Measurements from ENCODE around the gene NUP107. TPM values are rescaled to one million over a fixed set of nuclear protein-coding genes. Genes with fewer than 3 reads are reported as not detected.

NUP107 gene
- total RNA-seq, 1 experiment from 2014 or later, result 132 TPM

DNA sequence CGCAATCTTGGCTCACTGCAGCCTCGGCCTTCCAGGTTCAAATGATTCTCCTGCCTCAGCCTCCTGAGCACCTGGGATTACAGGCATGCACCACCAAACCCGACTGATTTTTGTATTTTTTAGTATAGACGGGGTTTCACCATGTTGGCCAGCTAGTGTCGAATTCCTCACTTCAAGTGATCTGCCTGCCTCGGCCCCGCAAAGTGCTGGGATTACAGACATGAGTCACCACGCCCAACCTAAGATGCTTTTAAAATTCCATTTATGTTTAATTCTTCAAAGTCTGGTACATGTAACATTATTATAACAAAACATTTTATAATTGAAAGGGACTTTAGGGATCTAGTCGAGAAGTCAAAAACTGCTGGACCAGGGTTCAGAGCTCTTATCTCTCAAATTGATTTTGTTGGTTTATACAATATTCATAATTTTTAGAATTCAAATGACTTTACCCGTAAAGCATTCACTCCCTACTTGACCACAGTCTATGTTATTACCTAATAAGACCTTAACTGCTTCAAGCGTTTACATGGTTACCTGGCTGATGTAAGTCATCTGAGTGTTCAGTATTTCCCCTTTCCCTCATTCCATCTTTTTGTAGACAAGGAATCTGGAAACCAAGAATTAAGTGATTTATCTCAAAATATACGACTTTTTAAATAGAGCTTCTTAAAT, 47.9 kb upstream of the NUP107 start:
- no peak overlapping the region for H3K27ac Mint-ChIP-seq
- DNase-seq (ENCODE audit: low spot score) (no peak), ATAC-seq (no peak)
- no peak overlapping the region for H3K4me3 Mint-ChIP-seq
- H3K36me3 Mint-ChIP-seq, result no peaks in the 10 kb centered on the region
- ChIA-PET CTCF (no interaction called here), POLR2A (interaction anchor here (0.9 kb wide), 1 partner anchor 10 kb away, joined by 3 read pairs; no protein-coding TSS in a partner anchor)
- H3K9me3 Mint-ChIP-seq, result no peaks in the 10 kb centered on the region
- H3K27me3 Mint-ChIP-seq (ENCODE audit: low read depth), result no peaks in the 10 kb centered on the region
- TF ChIP-seq CREB1 (CRISPR knock-in tag; IDR thresholded peaks at IDR 0.05) (no peak), RORB (CRISPR knock-in tag; IDR thresholded peaks at IDR 0.05) (no peak), SMAD3 (CRISPR knock-in tag; IDR thresholded peaks at IDR 0.05; ENCODE audit: borderline replicate concordance) (no peak), ZNF121 (CRISPR knock-in tag; IDR thresholded peaks at IDR 0.05) (no peak), TP53 (CRISPR knock-in tag; IDR thresholded peaks at IDR 0.05) (no peak), NR3C1 (CRISPR knock-in tag; conservative IDR thresholded peaks at IDR 0.05; ENCODE audit: low read depth) (no peak), NR1H2 (CRISPR knock-in tag; IDR thresholded peaks at IDR 0.05) (no peak), ZNF671 (CRISPR knock-in tag; IDR thresholded peaks at IDR 0.05) (no peak)
- TF ChIP-seq, protein P1, sequence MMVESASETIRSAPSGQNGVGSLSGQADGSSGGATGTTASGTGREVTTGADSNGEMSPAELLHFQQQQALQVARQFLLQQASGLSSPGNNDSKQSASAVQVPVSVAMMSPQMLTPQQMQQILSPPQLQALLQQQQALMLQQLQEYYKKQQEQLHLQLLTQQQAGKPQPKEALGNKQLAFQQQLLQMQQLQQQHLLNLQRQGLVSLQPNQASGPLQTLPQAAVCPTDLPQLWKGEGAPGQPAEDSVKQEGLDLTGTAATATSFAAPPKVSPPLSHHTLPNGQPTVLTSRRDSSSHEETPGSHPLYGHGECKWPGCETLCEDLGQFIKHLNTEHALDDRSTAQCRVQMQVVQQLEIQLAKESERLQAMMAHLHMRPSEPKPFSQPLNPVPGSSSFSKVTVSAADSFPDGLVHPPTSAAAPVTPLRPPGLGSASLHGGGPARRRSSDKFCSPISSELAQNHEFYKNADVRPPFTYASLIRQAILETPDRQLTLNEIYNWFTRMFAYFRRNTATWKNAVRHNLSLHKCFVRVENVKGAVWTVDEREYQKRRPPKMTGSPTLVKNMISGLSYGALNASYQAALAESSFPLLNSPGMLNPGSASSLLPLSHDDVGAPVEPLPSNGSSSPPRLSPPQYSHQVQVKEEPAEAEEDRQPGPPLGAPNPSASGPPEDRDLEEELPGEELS (CRISPR knock-in tag; IDR thresholded peaks at IDR 0.05), result no peak
- TF ChIP-seq, protein P2, sequence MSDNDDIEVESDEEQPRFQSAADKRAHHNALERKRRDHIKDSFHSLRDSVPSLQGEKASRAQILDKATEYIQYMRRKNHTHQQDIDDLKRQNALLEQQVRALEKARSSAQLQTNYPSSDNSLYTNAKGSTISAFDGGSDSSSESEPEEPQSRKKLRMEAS (CRISPR knock-in tag; IDR thresholded peaks at IDR 0.05), result no peak
- H3K4me1 Mint-ChIP-seq, result peaks cover 4% of the 10 kb centered on the region

DNA sequence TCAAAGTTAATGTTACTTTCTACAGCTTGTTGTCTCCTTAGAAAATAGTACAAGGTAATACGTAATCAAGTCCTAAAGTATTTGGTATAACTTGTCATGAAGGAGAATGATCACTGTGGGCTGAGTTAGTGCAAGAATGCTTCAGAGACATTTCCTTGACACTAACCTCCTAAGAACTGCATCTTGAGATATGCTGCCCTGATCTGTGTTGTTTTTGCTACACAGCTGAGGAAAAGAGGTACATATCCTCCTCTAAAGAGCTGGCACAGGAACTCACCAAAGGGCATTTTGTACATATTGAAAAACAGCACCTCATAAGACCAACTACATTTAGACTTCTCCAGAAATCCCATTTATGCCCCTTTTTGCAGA, 47.4 kb upstream of the NUP107 start:
- ATAC-seq, result no peak
- CTCF ChIA-PET, result no interaction called here
- Mint-ChIP-seq H3K36me3 (no peaks in the 10 kb centered on the region), H3K27me3 (ENCODE audit: low read depth) (no peaks in the 10 kb centered on the region), H3K4me3 (no peak overlapping the region), H3K4me1 (peaks cover 4% of the 10 kb centered on the region), H3K27ac (peak overlapping the region; percentile 45; the same call in 1 of the 2 replicates), H3K9me3 (no peaks in the 10 kb centered on the region)
- no peak for DNase-seq (ENCODE audit: low spot score)
- POLR2A ChIA-PET, result interaction anchor here (0.9 kb wide), 1 partner anchor 10 kb away, joined by 3 read pairs; no protein-coding TSS in a partner anchor
- TF ChIP-seq OVOL2 (CRISPR knock-in tag; IDR thresholded peaks at IDR 0.05; ENCODE audit: borderline replicate concordance) (no peak), RELA (CRISPR knock-in tag; IDR thresholded peaks at IDR 0.05; ENCODE audit: borderline replicate concordance) (no peak), ELF4 (CRISPR knock-in tag; IDR thresholded peaks at IDR 0.05; ENCODE audit: low read depth) (no peak), ESRRA (CRISPR knock-in tag; IDR thresholded peaks at IDR 0.05; ENCODE audit: borderline replicate concordance) (no peak), JAZF1 (CRISPR knock-in tag; IDR thresholded peaks at IDR 0.05) (no peak), NFATC4 (CRISPR knock-in tag; IDR thresholded peaks at IDR 0.05) (no peak)
- TF ChIP-seq, protein P3, sequence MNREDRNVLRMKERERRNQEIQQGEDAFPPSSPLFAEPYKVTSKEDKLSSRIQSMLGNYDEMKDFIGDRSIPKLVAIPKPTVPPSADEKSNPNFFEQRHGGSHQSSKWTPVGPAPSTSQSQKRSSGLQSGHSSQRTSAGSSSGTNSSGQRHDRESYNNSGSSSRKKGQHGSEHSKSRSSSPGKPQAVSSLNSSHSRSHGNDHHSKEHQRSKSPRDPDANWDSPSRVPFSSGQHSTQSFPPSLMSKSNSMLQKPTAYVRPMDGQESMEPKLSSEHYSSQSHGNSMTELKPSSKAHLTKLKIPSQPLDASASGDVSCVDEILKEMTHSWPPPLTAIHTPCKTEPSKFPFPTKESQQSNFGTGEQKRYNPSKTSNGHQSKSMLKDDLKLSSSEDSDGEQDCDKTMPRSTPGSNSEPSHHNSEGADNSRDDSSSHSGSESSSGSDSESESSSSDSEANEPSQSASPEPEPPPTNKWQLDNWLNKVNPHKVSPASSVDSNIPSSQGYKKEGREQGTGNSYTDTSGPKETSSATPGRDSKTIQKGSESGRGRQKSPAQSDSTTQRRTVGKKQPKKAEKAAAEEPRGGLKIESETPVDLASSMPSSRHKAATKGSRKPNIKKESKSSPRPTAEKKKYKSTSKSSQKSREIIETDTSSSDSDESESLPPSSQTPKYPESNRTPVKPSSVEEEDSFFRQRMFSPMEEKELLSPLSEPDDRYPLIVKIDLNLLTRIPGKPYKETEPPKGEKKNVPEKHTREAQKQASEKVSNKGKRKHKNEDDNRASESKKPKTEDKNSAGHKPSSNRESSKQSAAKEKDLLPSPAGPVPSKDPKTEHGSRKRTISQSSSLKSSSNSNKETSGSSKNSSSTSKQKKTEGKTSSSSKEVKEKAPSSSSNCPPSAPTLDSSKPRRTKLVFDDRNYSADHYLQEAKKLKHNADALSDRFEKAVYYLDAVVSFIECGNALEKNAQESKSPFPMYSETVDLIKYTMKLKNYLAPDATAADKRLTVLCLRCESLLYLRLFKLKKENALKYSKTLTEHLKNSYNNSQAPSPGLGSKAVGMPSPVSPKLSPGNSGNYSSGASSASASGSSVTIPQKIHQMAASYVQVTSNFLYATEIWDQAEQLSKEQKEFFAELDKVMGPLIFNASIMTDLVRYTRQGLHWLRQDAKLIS (CRISPR knock-in tag; IDR thresholded peaks at IDR 0.05; ENCODE audit: borderline replicate concordance), result no peak
- TF ChIP-seq, protein P4, sequence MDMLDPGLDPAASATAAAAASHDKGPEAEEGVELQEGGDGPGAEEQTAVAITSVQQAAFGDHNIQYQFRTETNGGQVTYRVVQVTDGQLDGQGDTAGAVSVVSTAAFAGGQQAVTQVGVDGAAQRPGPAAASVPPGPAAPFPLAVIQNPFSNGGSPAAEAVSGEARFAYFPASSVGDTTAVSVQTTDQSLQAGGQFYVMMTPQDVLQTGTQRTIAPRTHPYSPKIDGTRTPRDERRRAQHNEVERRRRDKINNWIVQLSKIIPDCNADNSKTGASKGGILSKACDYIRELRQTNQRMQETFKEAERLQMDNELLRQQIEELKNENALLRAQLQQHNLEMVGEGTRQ (CRISPR knock-in tag; IDR thresholded peaks at IDR 0.05), result no peak
- TF ChIP-seq, protein P5, sequence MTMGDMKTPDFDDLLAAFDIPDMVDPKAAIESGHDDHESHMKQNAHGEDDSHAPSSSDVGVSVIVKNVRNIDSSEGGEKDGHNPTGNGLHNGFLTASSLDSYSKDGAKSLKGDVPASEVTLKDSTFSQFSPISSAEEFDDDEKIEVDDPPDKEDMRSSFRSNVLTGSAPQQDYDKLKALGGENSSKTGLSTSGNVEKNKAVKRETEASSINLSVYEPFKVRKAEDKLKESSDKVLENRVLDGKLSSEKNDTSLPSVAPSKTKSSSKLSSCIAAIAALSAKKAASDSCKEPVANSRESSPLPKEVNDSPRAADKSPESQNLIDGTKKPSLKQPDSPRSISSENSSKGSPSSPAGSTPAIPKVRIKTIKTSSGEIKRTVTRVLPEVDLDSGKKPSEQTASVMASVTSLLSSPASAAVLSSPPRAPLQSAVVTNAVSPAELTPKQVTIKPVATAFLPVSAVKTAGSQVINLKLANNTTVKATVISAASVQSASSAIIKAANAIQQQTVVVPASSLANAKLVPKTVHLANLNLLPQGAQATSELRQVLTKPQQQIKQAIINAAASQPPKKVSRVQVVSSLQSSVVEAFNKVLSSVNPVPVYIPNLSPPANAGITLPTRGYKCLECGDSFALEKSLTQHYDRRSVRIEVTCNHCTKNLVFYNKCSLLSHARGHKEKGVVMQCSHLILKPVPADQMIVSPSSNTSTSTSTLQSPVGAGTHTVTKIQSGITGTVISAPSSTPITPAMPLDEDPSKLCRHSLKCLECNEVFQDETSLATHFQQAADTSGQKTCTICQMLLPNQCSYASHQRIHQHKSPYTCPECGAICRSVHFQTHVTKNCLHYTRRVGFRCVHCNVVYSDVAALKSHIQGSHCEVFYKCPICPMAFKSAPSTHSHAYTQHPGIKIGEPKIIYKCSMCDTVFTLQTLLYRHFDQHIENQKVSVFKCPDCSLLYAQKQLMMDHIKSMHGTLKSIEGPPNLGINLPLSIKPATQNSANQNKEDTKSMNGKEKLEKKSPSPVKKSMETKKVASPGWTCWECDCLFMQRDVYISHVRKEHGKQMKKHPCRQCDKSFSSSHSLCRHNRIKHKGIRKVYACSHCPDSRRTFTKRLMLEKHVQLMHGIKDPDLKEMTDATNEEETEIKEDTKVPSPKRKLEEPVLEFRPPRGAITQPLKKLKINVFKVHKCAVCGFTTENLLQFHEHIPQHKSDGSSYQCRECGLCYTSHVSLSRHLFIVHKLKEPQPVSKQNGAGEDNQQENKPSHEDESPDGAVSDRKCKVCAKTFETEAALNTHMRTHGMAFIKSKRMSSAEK (CRISPR knock-in tag; IDR thresholded peaks at IDR 0.05; ENCODE audit: borderline replicate concordance), result no peak
- TF ChIP-seq, protein P6, sequence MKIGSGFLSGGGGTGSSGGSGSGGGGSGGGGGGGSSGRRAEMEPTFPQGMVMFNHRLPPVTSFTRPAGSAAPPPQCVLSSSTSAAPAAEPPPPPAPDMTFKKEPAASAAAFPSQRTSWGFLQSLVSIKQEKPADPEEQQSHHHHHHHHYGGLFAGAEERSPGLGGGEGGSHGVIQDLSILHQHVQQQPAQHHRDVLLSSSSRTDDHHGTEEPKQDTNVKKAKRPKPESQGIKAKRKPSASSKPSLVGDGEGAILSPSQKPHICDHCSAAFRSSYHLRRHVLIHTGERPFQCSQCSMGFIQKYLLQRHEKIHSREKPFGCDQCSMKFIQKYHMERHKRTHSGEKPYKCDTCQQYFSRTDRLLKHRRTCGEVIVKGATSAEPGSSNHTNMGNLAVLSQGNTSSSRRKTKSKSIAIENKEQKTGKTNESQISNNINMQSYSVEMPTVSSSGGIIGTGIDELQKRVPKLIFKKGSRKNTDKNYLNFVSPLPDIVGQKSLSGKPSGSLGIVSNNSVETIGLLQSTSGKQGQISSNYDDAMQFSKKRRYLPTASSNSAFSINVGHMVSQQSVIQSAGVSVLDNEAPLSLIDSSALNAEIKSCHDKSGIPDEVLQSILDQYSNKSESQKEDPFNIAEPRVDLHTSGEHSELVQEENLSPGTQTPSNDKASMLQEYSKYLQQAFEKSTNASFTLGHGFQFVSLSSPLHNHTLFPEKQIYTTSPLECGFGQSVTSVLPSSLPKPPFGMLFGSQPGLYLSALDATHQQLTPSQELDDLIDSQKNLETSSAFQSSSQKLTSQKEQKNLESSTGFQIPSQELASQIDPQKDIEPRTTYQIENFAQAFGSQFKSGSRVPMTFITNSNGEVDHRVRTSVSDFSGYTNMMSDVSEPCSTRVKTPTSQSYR (CRISPR knock-in tag; IDR thresholded peaks at IDR 0.05), result no peak
